ENCODE data around the gene CAVIN2. TPM values are rescaled to one million over a fixed set of nuclear protein-coding genes. Genes with fewer than 3 reads are reported as not detected.
A peak's percentile ranks its signal among the peaks of the same experiment; 100 is the strongest.

Gene CAVIN2
- total RNA-seq, 6 donors from 2014 or later = 44.0 to 268 (median 173) TPM

GRCh38 chr2:191836471-191836852 is 10.4 kb downstream of the CAVIN2 start:
- H3K36me3 ChIP-seq = peaks cover 0 to 47% (median 12%) of the 10 kb centered on the region in 4 donors
- no peaks in the 10 kb centered on the region for H3K9me3 ChIP-seq
- H3K27me3 ChIP-seq = no peaks in the 10 kb centered on the region
- DNase-seq = no peak
- H3K4me1 ChIP-seq = peaks cover 19 to 42% (median 25%) of the 10 kb centered on the region in 4 donors
- peak overlapping the region in 1 of 4 donors; percentile 27 for H3K4me3 ChIP-seq
- H3K27ac ChIP-seq = peak overlapping the region; percentile 23 to 58 (median 45)
- TF ChIP-seq CTCF (IDR thresholded peaks at IDR 0.05) (no peak), POLR2AphosphoS5 (IDR thresholded peaks at IDR 0.05) (no peak), EP300 (IDR thresholded peaks at IDR 0.05) (no peak), POLR2A (IDR thresholded peaks at IDR 0.05) (no peak)
- no peak for ATAC-seq (ENCODE audit: low FRiP score in 2 of 2)
- WGBS, 2 donors = 62 to 76% methylated on average over 11 of the region's 11 CpGs

GRCh38 chr2:191835539-191836350 is 11.1 kb downstream of the CAVIN2 start:
- peak in 1 of 2 donors; percentile 72 for DNase-seq
- 89 to 95% methylated on average over 28 of the region's 28 CpGs for WGBS, 2 donors
- peak in 1 of 2 donors; percentile 56 for ATAC-seq (ENCODE audit: low FRiP score in 2 of 2)

GRCh38 chr2:191835100-191835499 is 11.8 kb downstream of the CAVIN2 start:
- no peaks in the 10 kb centered on the region for H3K27me3 ChIP-seq
- ATAC-seq (ENCODE audit: low FRiP score in 2 of 2) = no peak
- peaks cover 19 to 35% (median 24%) of the 10 kb centered on the region in 4 donors for H3K4me1 ChIP-seq
- H3K36me3 ChIP-seq = peaks cover 0 to 44% (median 12%) of the 10 kb centered on the region in 4 donors
- H3K27ac ChIP-seq = no peak overlapping the region
- H3K9me3 ChIP-seq = no peaks in the 10 kb centered on the region
- TF ChIP-seq POLR2A (IDR thresholded peaks at IDR 0.05) = no peak
- no peak for TF ChIP-seq POLR2AphosphoS5 (IDR thresholded peaks at IDR 0.05)
- no peak for TF ChIP-seq CTCF (IDR thresholded peaks at IDR 0.05)
- TF ChIP-seq EP300 (IDR thresholded peaks at IDR 0.05) = no peak
- WGBS, 2 donors = 89 to 90% methylated on average over 5 of the region's 5 CpGs
- DNase-seq = no peak
- H3K4me3 ChIP-seq = no peak overlapping the region

More at GRCh38 chr2:191835539-191836350, 11.1 kb downstream of the CAVIN2 start:
- Histone ChIP-seq H3K4me1 (peaks cover 19 to 40% (median 25%) of the 10 kb centered on the region in 4 donors), H3K27ac (peak overlapping the region in 2 of 4 donors; percentile 23 to 58), H3K27me3 (no peaks in the 10 kb centered on the region), H3K9me3 (no peaks in the 10 kb centered on the region), H3K36me3 (peaks cover 0 to 46% (median 12%) of the 10 kb centered on the region in 4 donors), H3K4me3 (no peak overlapping the region)
- TF ChIP-seq POLR2A (IDR thresholded peaks at IDR 0.05) (no peak), EP300 (IDR thresholded peaks at IDR 0.05) (no peak), CTCF (IDR thresholded peaks at IDR 0.05) (no peak), POLR2AphosphoS5 (IDR thresholded peaks at IDR 0.05) (no peak)

- H3K27ac ChIP-seq = no peak overlapping the region
- H3K36me3 ChIP-seq = peaks cover 0 to 33% (median 12%) of the 10 kb centered on the region in 4 donors
- no peak for ATAC-seq (ENCODE audit: low FRiP score in 2 of 2)
- H3K4me1 ChIP-seq = peaks cover 10 to 24% (median 16%) of the 10 kb centered on the region in 4 donors
- H3K27me3 ChIP-seq = no peaks in the 10 kb centered on the region
- WGBS, 2 donors = 88 to 91% methylated on average over 4 of the region's 4 CpGs
- DNase-seq = no peak
- H3K4me3 ChIP-seq = no peak overlapping the region
- TF ChIP-seq POLR2A (IDR thresholded peaks at IDR 0.05) (no peak), CTCF (IDR thresholded peaks at IDR 0.05) (no peak), EP300 (IDR thresholded peaks at IDR 0.05) (no peak), POLR2AphosphoS5 (IDR thresholded peaks at IDR 0.05) (no peak)
- H3K9me3 ChIP-seq = no peaks in the 10 kb centered on the region
These were observed 13.5 kb downstream of the CAVIN2 start for GRCh38 chr2:191833356-191833755.

All from upper lobe of left lung (tissue), 6 donors.